HepG2 (cell line): Measurements from ENCODE around the gene SIRPA. TPM values are rescaled to one million over a fixed set of nuclear protein-coding genes. Genes with fewer than 3 reads are reported as not detected.
A peak's percentile ranks its signal among the peaks of the same experiment; 100 is the strongest.

ENCODE experiments used
- ATF4 ChIP-seq, 2 experiments: fragments of 450-650 bp in 1 of 2; sonication (generic) in 1 of 2; formaldehyde crosslinking; IDR thresholded peaks; 2 replicates each; pipeline versions ENCODE4 v1.5.0 to v1.8.0; 2020 to 2022; ENCODE audit warnings: mild to moderate bottlenecking in 1 of 2, missing genetic modification reagents in 1 of 2
- BCL3 ChIP-seq: sonication (generic); formaldehyde crosslinking; IDR thresholded peaks from 2 replicates; pipeline ENCODE4 v1.5.1; 2020; ENCODE audit warnings: mild to moderate bottlenecking, missing genetic modification reagents, moderate library complexity
- CCAR2 ChIP-seq: fragments of 200-400 bp; formaldehyde crosslinking; optimal IDR thresholded peaks from 2 replicates; pipeline ENCODE3; 2018; ENCODE audit warnings: low read depth, mild to moderate bottlenecking, low read length, moderate library complexity
- MYC ChIP-seq: sonication (generic); formaldehyde crosslinking; IDR thresholded peaks from 2 replicates; pipeline ENCODE4 v1.9.0; 2021; ENCODE audit warnings: missing genetic modification reagents, borderline replicate concordance
- SMAD9 ChIP-seq: sonication (generic); formaldehyde crosslinking; IDR thresholded peaks from 2 replicates; pipeline ENCODE4 v1.5.1; 2020; ENCODE audit warnings: mild to moderate bottlenecking, missing genetic modification reagents
- SOX6 ChIP-seq, 2 experiments: fragments of 450-650 bp in 1 of 2; sonication (generic) in 1 of 2; formaldehyde crosslinking in 1 of 2; IDR thresholded peaks; 2 replicates each; pipeline versions ENCODE4 v1.4.0 to v1.6.1; 2017 to 2020; ENCODE audit warnings: antibody characterized with exemption in 1 of 2, mild to moderate bottlenecking in 1 of 2, missing genetic modification reagents in 1 of 2
- SP140L ChIP-seq: sonication (generic); formaldehyde crosslinking; IDR thresholded peaks from 2 replicates; pipeline ENCODE4 v1.4.0; 2020; ENCODE audit warnings: missing genetic modification reagents, borderline replicate concordance
- SRF ChIP-seq: IDR thresholded peaks from 2 replicates; pipeline ENCODE4 v1.6.1; 2011; ENCODE audit warnings: mild to moderate bottlenecking, low read depth, low read length, moderate library complexity
- TERF1 ChIP-seq: sonication (generic); formaldehyde crosslinking; IDR thresholded peaks from 2 replicates; pipeline ENCODE4 v1.8.0; 2022; ENCODE audit warnings: mild to moderate bottlenecking, missing genetic modification reagents, moderate library complexity
- ZFY ChIP-seq: sonication (generic); formaldehyde crosslinking; IDR thresholded peaks from 2 replicates; pipeline ENCODE4 v1.4.0; 2020; ENCODE audit warnings: missing genetic modification reagents
- ZNF225 ChIP-seq: sonication (generic); formaldehyde crosslinking; IDR thresholded peaks from 2 replicates; pipeline ENCODE4 v1.4.0; 2020; ENCODE audit warnings: mild to moderate bottlenecking, missing genetic modification reagents
- ZNF747 ChIP-seq: sonication (generic); formaldehyde crosslinking; IDR thresholded peaks from 2 replicates; pipeline ENCODE4 v1.8.1; 2023; ENCODE audit warnings: missing genetic modification reagents, mild to moderate bottlenecking, borderline replicate concordance
- polyA plus RNA-seq, 8 experiments: library from polyadenylated mRNA; depleted of rRNA in 3 of 8; stranded (reverse) in 7 of 8; unstranded in 1 of 8; fragments of >200 nt; fragmentation: Illumina TruSeq in 4 of 8; extraction: Trizol in 4 of 8; gene quantifications; 2 replicates each; pipeline versions ENCODE4 v1.2.1 to v1.2.3, GENCODE V29; 2011 to 2016; ENCODE audit warnings: low read depth in 4 of 8, missing spikeins in 1 of 8, mixed read lengths in 1 of 8; ENCODE audit not compliant: insufficient read depth in 1 of 8
- total RNA-seq, 5 experiments: library from RNA; depleted of rRNA; stranded (reverse); fragments of >200 nt; fragmentation: Illumina TruSeq; extraction: Trizol; gene quantifications; 2 replicates each; pipeline ENCODE4 v1.2.3, GENCODE V29; 2016; ENCODE audit warnings: low read depth in 1 of 5
- TF ChIP-seq, protein P1 (sequence below): sonication (generic); IDR thresholded peaks from 2 replicates; pipeline ENCODE4 v1.6.1; 2016; ENCODE audit warnings: low read depth, borderline replicate concordance
- TF ChIP-seq, protein P2 (sequence below): sonication (generic); formaldehyde crosslinking; conservative IDR thresholded peaks from 2 replicates; pipeline ENCODE4 v1.4.0; 2020; ENCODE audit warnings: missing genetic modification reagents
- TF ChIP-seq, protein P3 (sequence below): conservative IDR thresholded peaks from 2 replicates; pipeline ENCODE4 v1.6.1; 2018; ENCODE audit warnings: missing genetic modification reagents
- TF ChIP-seq, protein P4 (sequence below): sonication (generic); formaldehyde crosslinking; IDR thresholded peaks from 2 replicates; pipeline ENCODE4 v1.5.1; 2020; ENCODE audit warnings: missing genetic modification reagents, mild to moderate bottlenecking, borderline replicate concordance

SIRPA gene
- total and polyA plus RNA-seq, 2 of the 13 experiments (the other 11 are each of a cell fraction or from before 2014, with no cell fraction given): 7.2 to 17.6 TPM

DNA sequence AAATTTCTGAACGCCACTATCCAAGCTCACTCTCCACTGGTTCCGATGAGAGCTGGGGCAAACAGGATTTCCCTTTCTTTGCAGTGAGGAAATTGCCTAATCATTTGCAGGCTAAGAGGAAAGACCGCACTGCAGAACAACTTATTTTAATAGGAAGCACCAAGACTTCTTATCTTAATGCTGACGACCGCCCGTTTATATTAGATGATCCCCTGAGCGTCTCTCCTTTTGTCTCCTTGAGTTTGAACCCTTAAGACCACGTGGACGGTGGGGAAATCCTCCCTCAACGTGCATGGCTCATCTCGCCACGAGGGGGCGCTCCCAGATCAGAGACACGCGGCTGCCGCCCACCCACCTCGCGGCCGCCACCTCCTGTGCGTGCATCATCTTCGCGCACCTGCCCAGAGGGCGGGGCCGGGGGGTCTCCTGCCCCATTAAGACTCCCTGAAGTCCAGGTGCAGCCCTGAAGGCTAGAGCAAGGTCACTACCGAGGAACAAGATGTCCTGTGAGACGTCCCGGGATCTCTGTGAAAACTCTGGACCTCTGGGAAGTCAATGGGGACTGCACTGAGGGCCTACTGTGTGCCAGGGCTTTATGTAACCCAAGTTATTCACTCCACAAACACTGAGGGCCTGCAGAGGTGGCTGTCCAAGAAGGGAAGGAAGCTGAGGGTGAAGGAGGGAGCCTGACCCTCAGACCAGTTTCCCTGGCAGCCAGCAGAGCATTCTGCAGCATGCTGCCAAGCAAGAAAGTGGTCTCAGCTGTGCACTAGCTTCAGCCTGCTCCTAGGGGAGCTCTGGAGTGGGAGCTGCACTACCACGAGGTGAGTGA lies 70.5 kb downstream of the SIRPA start (continued):
- TF ChIP-seq SRF (no peak), ZNF747 (CRISPR knock-in tag) (peak; percentile 68; the same call in 1 of the 2 replicates), ATF4 (CRISPR knock-in tag; IDR thresholded peaks at IDR 0.05) (no peak), TERF1 (CRISPR knock-in tag) (no peak), MYC (CRISPR knock-in tag) (peak; percentile 96), SMAD9 (no peak), SOX6 (IDR thresholded peaks at IDR 0.05) (no peak), SOX6 (CRISPR knock-in tag; IDR thresholded peaks at IDR 0.05) (peak; percentile 40; the same call in 1 of the 2 replicates), BCL3 (CRISPR knock-in tag) (no peak), CCAR2 (no peak), SP140L (CRISPR knock-in tag) (no peak), ZFY (no peak), ZNF225 (CRISPR knock-in tag) (peak; percentile 39; the same call in 1 of the 2 replicates)
- TF ChIP-seq, protein P1, sequence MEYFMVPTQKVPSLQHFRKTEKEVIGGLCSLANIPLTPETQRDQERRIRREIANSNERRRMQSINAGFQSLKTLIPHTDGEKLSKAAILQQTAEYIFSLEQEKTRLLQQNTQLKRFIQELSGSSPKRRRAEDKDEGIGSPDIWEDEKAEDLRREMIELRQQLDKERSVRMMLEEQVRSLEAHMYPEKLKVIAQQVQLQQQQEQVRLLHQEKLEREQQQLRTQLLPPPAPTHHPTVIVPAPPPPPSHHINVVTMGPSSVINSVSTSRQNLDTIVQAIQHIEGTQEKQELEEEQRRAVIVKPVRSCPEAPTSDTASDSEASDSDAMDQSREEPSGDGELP: no peak
- TF ChIP-seq, protein P2, sequence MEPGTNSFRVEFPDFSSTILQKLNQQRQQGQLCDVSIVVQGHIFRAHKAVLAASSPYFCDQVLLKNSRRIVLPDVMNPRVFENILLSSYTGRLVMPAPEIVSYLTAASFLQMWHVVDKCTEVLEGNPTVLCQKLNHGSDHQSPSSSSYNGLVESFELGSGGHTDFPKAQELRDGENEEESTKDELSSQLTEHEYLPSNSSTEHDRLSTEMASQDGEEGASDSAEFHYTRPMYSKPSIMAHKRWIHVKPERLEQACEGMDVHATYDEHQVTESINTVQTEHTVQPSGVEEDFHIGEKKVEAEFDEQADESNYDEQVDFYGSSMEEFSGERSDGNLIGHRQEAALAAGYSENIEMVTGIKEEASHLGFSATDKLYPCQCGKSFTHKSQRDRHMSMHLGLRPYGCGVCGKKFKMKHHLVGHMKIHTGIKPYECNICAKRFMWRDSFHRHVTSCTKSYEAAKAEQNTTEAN (CRISPR knock-in tag): 0 out of 2 replicates have a peak, but pooled peaks have one; percentile 24
- TF ChIP-seq, protein P3, sequence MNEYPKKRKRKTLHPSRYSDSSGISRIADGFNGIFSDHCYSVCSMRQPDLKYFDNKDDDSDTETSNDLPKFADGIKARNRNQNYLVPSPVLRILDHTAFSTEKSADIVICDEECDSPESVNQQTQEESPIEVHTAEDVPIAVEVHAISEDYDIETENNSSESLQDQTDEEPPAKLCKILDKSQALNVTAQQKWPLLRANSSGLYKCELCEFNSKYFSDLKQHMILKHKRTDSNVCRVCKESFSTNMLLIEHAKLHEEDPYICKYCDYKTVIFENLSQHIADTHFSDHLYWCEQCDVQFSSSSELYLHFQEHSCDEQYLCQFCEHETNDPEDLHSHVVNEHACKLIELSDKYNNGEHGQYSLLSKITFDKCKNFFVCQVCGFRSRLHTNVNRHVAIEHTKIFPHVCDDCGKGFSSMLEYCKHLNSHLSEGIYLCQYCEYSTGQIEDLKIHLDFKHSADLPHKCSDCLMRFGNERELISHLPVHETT (CRISPR knock-in tag): no peak
- TF ChIP-seq, protein P4, sequence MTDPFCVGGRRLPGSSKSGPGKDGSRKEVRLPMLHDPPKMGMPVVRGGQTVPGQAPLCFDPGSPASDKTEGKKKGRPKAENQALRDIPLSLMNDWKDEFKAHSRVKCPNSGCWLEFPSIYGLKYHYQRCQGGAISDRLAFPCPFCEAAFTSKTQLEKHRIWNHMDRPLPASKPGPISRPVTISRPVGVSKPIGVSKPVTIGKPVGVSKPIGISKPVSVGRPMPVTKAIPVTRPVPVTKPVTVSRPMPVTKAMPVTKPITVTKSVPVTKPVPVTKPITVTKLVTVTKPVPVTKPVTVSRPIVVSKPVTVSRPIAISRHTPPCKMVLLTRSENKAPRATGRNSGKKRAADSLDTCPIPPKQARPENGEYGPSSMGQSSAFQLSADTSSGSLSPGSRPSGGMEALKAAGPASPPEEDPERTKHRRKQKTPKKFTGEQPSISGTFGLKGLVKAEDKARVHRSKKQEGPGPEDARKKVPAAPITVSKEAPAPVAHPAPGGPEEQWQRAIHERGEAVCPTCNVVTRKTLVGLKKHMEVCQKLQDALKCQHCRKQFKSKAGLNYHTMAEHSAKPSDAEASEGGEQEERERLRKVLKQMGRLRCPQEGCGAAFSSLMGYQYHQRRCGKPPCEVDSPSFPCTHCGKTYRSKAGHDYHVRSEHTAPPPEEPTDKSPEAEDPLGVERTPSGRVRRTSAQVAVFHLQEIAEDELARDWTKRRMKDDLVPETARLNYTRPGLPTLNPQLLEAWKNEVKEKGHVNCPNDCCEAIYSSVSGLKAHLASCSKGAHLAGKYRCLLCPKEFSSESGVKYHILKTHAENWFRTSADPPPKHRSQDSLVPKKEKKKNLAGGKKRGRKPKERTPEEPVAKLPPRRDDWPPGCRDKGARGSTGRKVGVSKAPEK (CRISPR knock-in tag): 0 out of 2 replicates have a peak, but pooled peaks have one; percentile 65
